PC-3 (cell line): ENCODE results near the gene HAO2.

ENCODE experiments used
- CTCF ChIP-seq: fragments of 300-600 bp; sonication (generic); conservative IDR thresholded peaks from 2 replicates; pipeline ENCODE4 v1.5.1; 2017; ENCODE audit warnings: antibody characterized with exemption, low read depth, mild to moderate bottlenecking, low read length
- EZH2 ChIP-seq: fragments of 300-600 bp; sonication (generic); IDR thresholded peaks from one replicate; pipeline ENCODE4 v1.6.1; 2017; ENCODE audit warnings: antibody characterized with exemption, mild to moderate bottlenecking, low read length; ENCODE audit not compliant: unreplicated experiment
- EZH2phosphoT487 ChIP-seq: fragments of 300-600 bp; sonication (generic); IDR thresholded peaks from 2 replicates; pipeline ENCODE4 v1.6.1; 2018; ENCODE audit warnings: mild to moderate bottlenecking, antibody characterized with exemption, low read length, borderline replicate concordance

- TF ChIP-seq CTCF (no peak), EZH2 (no peak), EZH2phosphoT487 (no peak)
These were observed 27.7 kb upstream of the HAO2 start for GRCh38 chr1:119340861-119341261.
